ENCODE results near the gene LRIG1. TPM values are rescaled to one million over a fixed set of nuclear protein-coding genes. Genes with fewer than 3 reads are reported as not detected.

The LRIG1 gene
- total and polyA plus RNA-seq, 10 of the 15 experiments (the other 5 are each of a cell fraction or from before 2014, with no cell fraction given), result 0.84 to 16.4 (median 8.1) TPM

- peak; percentile 43 for TF ChIP-seq MEF2B (IDR thresholded peaks at IDR 0.05; ENCODE audit: partially characterized antibody, poor library complexity, severe bottlenecking)
- TF ChIP-seq BCL11A (IDR thresholded peaks at IDR 0.05; ENCODE audit: low read depth, low read length), result 0 out of 2 replicates have a peak, but pooled peaks have one; percentile 1
- peak; percentile 70 for TF ChIP-seq POLR2A (IDR thresholded peaks at IDR 0.05; ENCODE audit: low read depth, low read length)
- TF ChIP-seq NBN (IDR thresholded peaks at IDR 0.05), result 0 out of 2 replicates have a peak, but pooled peaks have one; percentile 35
- no peak for TF ChIP-seq BRCA1 (IDR thresholded peaks at IDR 0.05; ENCODE audit: low read depth, low read length)
- TF ChIP-seq ZBED1 (IDR thresholded peaks at IDR 0.05; ENCODE audit: borderline replicate concordance), result no peak
- peak; percentile 28; the same call in 1 of the 2 replicates for TF ChIP-seq NFYB (IDR thresholded peaks at IDR 0.05; ENCODE audit: insufficient read depth, low read depth, low read length)
- TF ChIP-seq TAF1 (IDR thresholded peaks at IDR 0.05; ENCODE audit: borderline replicate concordance, low read depth, low read length), result peak; percentile 20; the same call in 1 of the 2 replicates
- TF ChIP-seq PKNOX1 (IDR thresholded peaks at IDR 0.05), result peak; percentile 70
- TF ChIP-seq ZBTB4 (CRISPR knock-in tag; IDR thresholded peaks at IDR 0.05), result no peak
- TF ChIP-seq TCF12 (IDR thresholded peaks at IDR 0.05; ENCODE audit: low read depth, low read length), result peak; percentile 57; the same call in 1 of the 2 replicates
- no peak for TF ChIP-seq BACH1 (IDR thresholded peaks at IDR 0.05; ENCODE audit: borderline replicate concordance)
- TF ChIP-seq ATF2 (IDR thresholded peaks at IDR 0.05; ENCODE audit: low read length), result peak; percentile 49
- peak; percentile 75; the same call in 1 of the 2 replicates for TF ChIP-seq SPI1 (IDR thresholded peaks at IDR 0.05; ENCODE audit: borderline replicate concordance, insufficient read depth, low read depth, low read length)
- TF ChIP-seq CEBPZ (IDR thresholded peaks at IDR 0.05; ENCODE audit: low read depth, low read length), result no peak
- TF ChIP-seq ZNF687 (IDR thresholded peaks at IDR 0.05), result peak; percentile 84
These were observed 106.6 kb downstream of the LRIG1 start (continued) for GRCh38 chr3:66394019-66394752.
